Tibial artery (tissue), 4 donors: ENCODE results near the gene L3MBTL3.

ENCODE experiments used
- DNase-seq, 2 donors: peaks; one replicate each; pipeline ENCODE4 v3.0.0-alpha.2; 2019
- H3K27ac ChIP-seq, 2 donors: fragments of 200-600 bp; sonication (generic) in 1 of 2; 1 replicate in 1 of 2; 2 replicates in 1 of 2; pipeline ENCODE4 v1.5.1; 2018 to 2019; ENCODE audit warnings: mild to moderate bottlenecking in 1 of 2
- H3K27me3 ChIP-seq, 2 donors: fragments of 200-600 bp; sonication (generic) in 1 of 2; one replicate each; pipeline versions ENCODE4 v1.5.1 to v1.6.0; 2016 to 2019
- H3K36me3 ChIP-seq, 3 donors: fragments of 200-600 bp; sonication (generic) in 2 of 3; one replicate each; pipeline ENCODE4 v1.5.1; 2016 to 2019; ENCODE audit warnings: mild to moderate bottlenecking in 2 of 3
- H3K4me1 ChIP-seq, 4 donors: fragments of 200-600 bp; sonication (generic) in 2 of 4; 1 replicate in 3 of 4; 2 replicates in 1 of 4; pipeline ENCODE4 v1.5.1; 2016 to 2019
- H3K4me3 ChIP-seq, 2 donors: fragments of 200-600 bp; sonication (generic) in 1 of 2; 1 replicate in 1 of 2; 2 replicates in 1 of 2; pipeline ENCODE4 v1.5.1; 2018 to 2019; ENCODE audit warnings: mild to moderate bottlenecking in 2 of 2
- H3K9me3 ChIP-seq, 3 donors: fragments of 200-600 bp; sonication (generic) in 1 of 3; one replicate each; pipeline ENCODE4 v1.5.1; 2016 to 2019
- CTCF ChIP-seq, 2 experiments: fragments of 200-600 bp in 1 of 2; fragments of 450-650 bp in 1 of 2; IDR thresholded peaks; one replicate each; pipeline ENCODE4 v1.5.1; 2017 to 2019; ENCODE audit warnings: antibody characterized with exemption in 2 of 2, mild to moderate bottlenecking in 1 of 2, moderate library complexity in 1 of 2
- intact Hi-C: fragments of 100-400 bp; cut with DNase I; formaldehyde crosslinking; loops from one replicate; pipeline ENCODE4 v1.15.0; 2023; ENCODE audit warnings: low total_unique reads

The L3MBTL3 gene

GRCh38 chr6:130105996-130106704 lies 87.8 kb downstream of the L3MBTL3 start:
- DNase-seq: no peak
- Histone ChIP-seq H3K36me3 (peaks cover 0 to 7% (median 4%) of the 10 kb centered on the region in 3 donors), H3K4me3 (no peak overlapping the region), H3K27ac (no peak overlapping the region), H3K9me3 (peaks cover 0 to 4% (median 0%) of the 10 kb centered on the region in 3 donors), H3K27me3 (no peaks in the 10 kb centered on the region), H3K4me1 (no peaks in the 10 kb centered on the region)
- no peak for TF ChIP-seq CTCF (IDR thresholded peaks at IDR 0.05)
- intact Hi-C loops: no loop called here

GRCh38 chr6:130107710-130108109 lies 89.3 kb downstream of the L3MBTL3 start:
- Histone ChIP-seq H3K4me3 (no peak overlapping the region), H3K36me3 (no peaks in the 10 kb centered on the region), H3K9me3 (peaks cover 0 to 4% (median 0%) of the 10 kb centered on the region in 3 donors)

GRCh38 chr6:130111031-130111430 lies 92.7 kb downstream of the L3MBTL3 start:
- Histone ChIP-seq H3K9me3 (peaks cover 0 to 4% (median 0%) of the 10 kb centered on the region in 3 donors), H3K27ac (no peak overlapping the region), H3K4me3 (no peak overlapping the region), H3K36me3 (no peaks in the 10 kb centered on the region), H3K4me1 (no peaks in the 10 kb centered on the region), H3K27me3 (no peaks in the 10 kb centered on the region)
- no peak for TF ChIP-seq CTCF (IDR thresholded peaks at IDR 0.05)
- intact Hi-C loops: no loop called here
- no peak for DNase-seq

More at GRCh38 chr6:130107710-130108109, 89.3 kb downstream of the L3MBTL3 start:
- H3K27me3 ChIP-seq: no peaks in the 10 kb centered on the region
- intact Hi-C loops: no loop called here
- no peak for DNase-seq
- no peaks in the 10 kb centered on the region for H3K4me1 ChIP-seq
- TF ChIP-seq CTCF (IDR thresholded peaks at IDR 0.05): no peak
- no peak overlapping the region for H3K27ac ChIP-seq

- no peaks in the 10 kb centered on the region for H3K27me3 ChIP-seq
- no peak for TF ChIP-seq CTCF (IDR thresholded peaks at IDR 0.05)
- intact Hi-C loops: no loop called here
- no peaks in the 10 kb centered on the region for H3K36me3 ChIP-seq
- no peak overlapping the region for H3K4me3 ChIP-seq
- H3K27ac ChIP-seq: no peak overlapping the region
- no peaks in the 10 kb centered on the region for H3K4me1 ChIP-seq
- peaks cover 0 to 4% (median 0%) of the 10 kb centered on the region in 3 donors for H3K9me3 ChIP-seq
- DNase-seq: no peak
These were observed 94.9 kb downstream of the L3MBTL3 start for GRCh38 chr6:130113201-130113710.

GRCh38 chr6:130115036-130115435 lies 96.7 kb downstream of the L3MBTL3 start:
- Histone ChIP-seq H3K4me3 (no peak overlapping the region), H3K9me3 (peaks cover 0 to under 1% (median 0%) of the 10 kb centered on the region in 3 donors), H3K27me3 (no peaks in the 10 kb centered on the region), H3K4me1 (no peaks in the 10 kb centered on the region), H3K27ac (no peak overlapping the region), H3K36me3 (no peaks in the 10 kb centered on the region)
- TF ChIP-seq CTCF (IDR thresholded peaks at IDR 0.05): no peak
- DNase-seq: no peak
- intact Hi-C loops: no loop called here
